H1 (cell line): Measurements from ENCODE around the gene AK5. TPM values are rescaled to one million over a fixed set of nuclear protein-coding genes. Genes with fewer than 3 reads are reported as not detected.

Experiments used
- BACH1 ChIP-seq: IDR thresholded peaks from 2 replicates; pipeline ENCODE4 v1.6.1; 2012; ENCODE audit warnings: low read length, improper control_type of control experiment
- GABPA ChIP-seq: IDR thresholded peaks from 2 replicates; pipeline ENCODE4 v1.6.1; 2011; ENCODE audit warnings: mild to moderate bottlenecking, low read length, moderate library complexity, borderline replicate concordance; ENCODE audit not compliant: insufficient read depth
- KDM5A ChIP-seq: fragments of 200-600 bp; IDR thresholded peaks from 2 replicates; pipeline ENCODE4 v1.7.1; 2012; ENCODE audit warnings: mild to moderate bottlenecking, low read length, inconsistent platforms, mixed read lengths
- RNF2 ChIP-seq: fragments of 200-900, 300-1000 bp; sonication (generic); IDR thresholded peaks from 2 replicates; pipeline ENCODE4 v1.7.1; 2016; ENCODE audit warnings: borderline replicate concordance, low read depth, mild to moderate bottlenecking, antibody characterized with exemption, low read length; ENCODE audit not compliant: poor library complexity, severe bottlenecking; ENCODE audit errors: missing control alignments
- TBP ChIP-seq: IDR thresholded peaks from 2 replicates; pipeline ENCODE4 v1.6.1; 2011; ENCODE audit warnings: low read depth, low read length, improper control_type of control experiment
- USF2 ChIP-seq: IDR thresholded peaks from 2 replicates; pipeline ENCODE4 v1.6.1; 2011; ENCODE audit warnings: low read length, improper control_type of control experiment
- polyA plus RNA-seq, 7 experiments: library from polyadenylated mRNA; depleted of rRNA in 3 of 7; stranded (reverse) in 5 of 7; unstranded in 2 of 7; fragments of >200 nt in 5 of 7; fragments of 200-250 nt in 2 of 7; gene quantifications; 1 replicate in 5 of 7; 2 replicates in 1 of 7; 4 replicates in 1 of 7; pipeline versions ENCODE4 v1.2.1 to v1.2.3, GENCODE V29; 2011 to 2013; ENCODE audit warnings: missing spikeins in 2 of 7, mixed read lengths in 2 of 7
- total RNA-seq: library from RNA; stranded (reverse); fragmentation: NEBNext Ultra II Directional; extraction: Animal tissue kit (Norgen Biotek cat#: 25700); gene quantifications from 2 replicates; pipeline ENCODE4 v1.2.1, GENCODE V29; 2021

AK5 gene
- total and polyA plus RNA-seq, 2 of the 8 experiments (the other 6 are each of a cell fraction or from before 2014, with no cell fraction given), result 2.0 to 7.1 TPM

- no peak for TF ChIP-seq KDM5A
- no peak for TF ChIP-seq GABPA
- TF ChIP-seq TBP, result no peak
- no peak for TF ChIP-seq USF2
- no peak for TF ChIP-seq RNF2
- TF ChIP-seq BACH1, result no peak
Observed at GRCh38 chr1:77544845-77545244, 263.0 kb downstream of the AK5 start (continued).
